SIG-M5 treated with dmso at 0.1 percent for 504 hours (cell line): Measurements from ENCODE around the gene RBM8A.

Source experiments
- DNase-seq: peaks from one replicate; lab custom pipeline; 2025; ENCODE audit not compliant: unreplicated experiment; lab: John Stamatoyannopoulos, UW

The RBM8A gene

DNA sequence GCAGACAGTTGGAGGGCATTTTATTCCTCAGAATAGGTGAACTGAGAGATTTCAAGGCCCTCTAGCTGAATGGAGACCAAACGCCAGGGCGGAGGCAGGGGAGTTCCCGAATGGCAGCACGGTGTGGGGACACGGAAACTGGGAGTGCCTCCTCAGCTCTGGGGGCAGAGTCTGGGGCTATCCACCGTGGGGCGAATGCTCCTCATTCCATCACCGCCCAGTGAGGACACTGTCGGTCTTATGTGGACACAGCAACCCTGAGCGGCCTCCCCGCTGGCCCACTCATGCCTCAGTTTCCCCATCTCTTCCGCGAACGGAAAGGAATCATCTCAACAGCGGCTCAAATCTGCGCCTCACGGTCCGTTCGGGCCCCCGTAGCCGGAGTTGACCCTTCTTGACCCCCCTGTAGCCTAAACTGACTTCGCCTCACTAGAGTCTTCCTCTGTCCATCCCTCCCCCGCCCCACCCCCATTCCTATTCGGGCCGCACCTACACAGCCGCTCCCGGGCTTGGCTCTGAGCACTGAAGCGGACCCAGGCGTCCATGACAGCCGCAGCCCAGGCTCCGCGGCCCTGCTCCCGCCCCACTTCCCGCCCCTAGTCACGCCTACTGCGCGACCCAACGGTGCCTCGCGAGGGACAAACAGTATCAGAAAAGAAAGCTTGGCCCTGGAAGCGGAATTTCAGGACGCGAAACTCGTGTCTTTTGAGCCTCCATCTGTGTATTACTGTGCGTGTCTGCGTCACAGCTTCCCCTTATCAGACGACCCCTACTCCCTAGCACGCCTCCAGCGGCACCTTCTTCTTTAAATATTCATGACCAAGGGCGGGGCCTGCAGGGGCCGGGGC lies 8.9 kb downstream of the RBM8A start, which contains the start of gene PEX11B:
Gene PEX11B, minus strand, starts transcription at position 574 of the 848 bp plus-strand sequence. Its CDS starts 29 bp downstream, at position 545.
- DNase-seq = peak; percentile 98

DNA sequence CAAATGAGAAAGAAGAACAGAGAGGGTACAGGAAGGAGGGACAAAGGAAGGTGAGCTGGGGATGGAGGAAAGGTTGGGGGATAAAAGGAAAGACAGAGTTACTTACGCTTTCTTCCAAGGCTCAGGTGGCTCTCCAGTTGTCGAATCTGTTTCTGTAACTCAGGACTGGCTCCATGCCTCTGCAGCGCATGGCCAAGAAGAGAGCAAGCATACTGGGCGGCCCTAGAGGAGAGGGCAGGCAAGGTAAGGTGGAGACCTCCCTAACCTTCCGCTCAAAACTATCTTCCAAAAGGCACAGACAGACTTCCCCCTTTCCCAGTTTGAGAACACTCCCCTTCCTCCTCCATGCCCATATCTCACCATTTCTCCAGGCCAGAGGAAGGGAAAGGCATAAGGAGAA lies 9.7 kb downstream of the RBM8A start:
- DNase-seq = no peak

DNA sequence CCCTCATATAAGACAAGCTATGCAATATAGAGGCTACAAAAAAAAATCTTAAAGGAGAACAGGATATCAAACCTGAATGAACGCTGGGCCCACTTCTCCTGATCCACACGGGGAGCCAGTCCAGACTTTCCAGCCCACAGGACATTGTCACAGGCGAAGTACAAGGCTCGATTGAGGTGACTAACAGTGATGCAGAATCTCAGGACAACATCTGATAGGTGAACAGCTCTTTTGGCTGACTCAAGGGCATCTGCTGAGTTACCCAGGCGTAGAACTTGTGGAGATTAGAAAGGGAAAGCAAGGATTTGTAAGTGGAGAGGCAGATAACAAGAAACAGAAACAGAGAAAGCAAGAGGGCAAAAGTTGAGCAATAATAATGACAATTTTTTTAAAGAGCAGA lies 10.5 kb downstream of the RBM8A start:
- no peak for DNase-seq

DNA sequence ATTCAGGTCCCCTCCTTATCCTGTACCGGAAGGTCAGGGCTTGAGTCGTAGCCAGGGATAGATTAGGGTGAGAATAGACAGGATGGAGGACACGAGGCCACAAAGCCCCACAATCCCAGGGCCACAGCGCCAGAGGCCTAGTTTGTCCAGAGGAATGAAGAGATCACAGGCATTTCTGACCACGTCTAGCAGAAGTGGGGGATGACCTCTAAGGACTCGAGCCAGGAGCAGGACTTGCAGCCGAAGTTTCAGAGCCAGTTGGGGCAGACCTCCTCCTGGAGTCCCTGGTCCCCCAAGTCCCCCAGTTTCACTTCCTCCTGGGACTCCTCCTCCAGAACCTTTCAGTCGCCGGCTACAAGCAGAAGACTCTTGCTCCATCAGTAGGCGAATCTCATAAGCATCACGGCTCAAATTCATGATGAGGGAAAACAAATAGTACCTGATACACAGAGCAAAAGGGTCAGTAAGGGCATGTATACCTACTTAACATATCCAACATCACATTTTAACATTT lies 15.1 kb downstream of the RBM8A start:
- DNase-seq = peak; percentile 41

DNA sequence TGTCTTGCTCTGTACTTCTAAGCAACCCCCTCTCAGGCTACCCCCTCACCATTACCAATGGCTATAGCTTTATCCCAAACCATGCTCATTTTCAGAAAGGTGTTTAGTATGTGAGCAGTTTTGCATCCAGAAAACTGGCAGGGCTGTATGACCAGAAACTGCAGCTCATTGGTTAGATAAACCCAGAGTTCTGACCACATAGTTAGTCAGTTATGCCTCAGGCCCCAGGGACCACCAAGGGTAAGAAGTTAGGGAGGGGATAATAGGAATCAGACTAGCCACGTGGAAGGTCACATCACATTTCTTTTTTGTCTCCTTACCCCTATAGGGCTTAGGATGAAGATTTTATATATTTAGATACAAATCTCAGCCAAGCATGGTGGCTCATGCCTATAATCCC lies 18.6 kb downstream of the RBM8A start:
- DNase-seq = no peak

DNA sequence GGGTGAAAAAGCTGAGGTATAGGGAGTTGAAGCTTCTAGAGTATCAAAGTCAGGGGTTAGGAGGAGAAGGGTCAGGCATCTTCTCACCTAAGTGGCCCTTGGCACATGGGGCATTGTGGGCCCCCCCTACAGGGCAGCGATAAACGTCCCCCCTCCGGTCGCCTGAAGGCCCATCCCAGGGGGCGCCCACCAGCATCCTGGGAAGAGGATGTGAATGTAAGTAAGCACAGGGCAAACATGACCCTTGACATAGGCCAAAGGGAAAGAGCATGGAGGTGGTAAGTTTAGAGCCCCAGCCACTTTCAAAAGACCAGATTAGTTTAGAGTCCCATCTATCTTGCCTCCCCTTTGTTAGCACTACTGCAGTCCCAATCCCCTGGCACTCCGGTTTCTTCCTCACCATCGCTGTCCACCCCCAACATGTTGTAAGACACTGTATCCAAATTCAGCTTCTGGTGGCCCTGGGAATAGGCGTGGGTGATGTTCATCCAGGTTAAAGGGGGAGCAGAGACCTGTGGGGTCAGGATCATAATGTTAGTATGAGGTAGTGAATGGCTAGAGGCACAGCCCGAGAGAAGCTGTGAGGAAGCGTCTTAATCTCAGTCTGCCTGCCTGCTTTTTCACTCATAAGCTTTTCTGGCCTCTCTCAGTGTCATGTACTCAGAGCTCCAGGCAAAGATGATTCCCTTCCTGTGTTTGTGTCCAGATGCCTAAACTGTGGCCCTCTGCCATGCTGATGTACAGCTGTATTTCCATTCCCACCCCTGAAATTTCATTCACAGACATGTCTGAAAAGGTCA lies 20.1 kb downstream of the RBM8A start:
- no peak for DNase-seq

DNA sequence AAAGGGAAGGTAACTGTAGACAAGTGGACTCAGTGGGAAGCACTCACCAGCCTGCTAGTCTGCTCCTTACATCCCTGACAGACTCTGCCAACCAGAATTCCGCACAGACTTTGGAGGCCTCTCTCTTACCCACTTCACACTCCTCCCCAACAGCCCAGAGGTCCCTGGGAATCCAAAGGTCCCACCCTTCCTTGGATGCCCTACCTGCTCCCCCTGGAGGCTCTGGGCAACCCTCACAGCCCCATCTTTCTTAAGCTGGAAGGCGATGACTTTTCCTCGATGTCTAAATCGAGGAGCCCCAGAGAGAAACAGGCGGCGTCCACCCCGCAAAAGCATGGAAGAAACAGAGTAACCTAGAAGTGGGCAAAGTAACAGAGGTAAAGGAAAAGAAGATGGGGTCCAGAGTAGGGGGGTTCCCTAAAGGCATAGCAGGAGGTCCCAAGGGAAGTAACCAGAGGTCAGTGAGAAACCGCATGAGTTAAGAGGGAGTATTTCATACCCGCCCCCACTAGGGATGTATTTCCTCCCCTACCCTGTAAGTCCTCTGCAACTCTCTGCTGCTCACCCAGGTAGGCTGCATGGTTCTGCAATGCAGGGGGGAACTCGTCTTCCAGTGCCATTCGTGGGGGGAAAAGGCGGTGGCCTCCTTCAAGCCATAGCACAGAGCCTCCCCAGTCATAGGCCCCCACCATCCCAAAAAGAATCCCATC lies 25.8 kb downstream of the RBM8A start:
- DNase-seq = no peak

DNA sequence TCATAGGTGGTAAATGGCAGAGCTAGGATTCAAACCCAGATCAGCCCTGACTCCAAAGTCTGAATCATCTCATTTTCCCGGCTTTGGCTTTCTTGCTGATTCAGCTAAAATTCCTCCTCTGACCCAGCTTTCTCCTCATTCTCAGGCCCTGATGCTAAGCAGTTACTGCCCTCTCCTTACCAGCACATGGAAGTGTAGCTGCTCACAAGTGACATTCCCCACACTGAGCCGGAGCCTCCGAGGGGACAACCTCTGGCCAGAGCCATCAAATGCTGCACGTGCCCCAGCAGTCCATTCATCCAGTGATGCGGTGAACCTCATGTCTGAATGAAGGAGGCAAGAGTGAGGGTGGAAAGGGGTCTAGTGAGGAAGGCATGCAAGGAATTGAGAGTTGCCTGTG lies 28.5 kb downstream of the RBM8A start:
- no peak for DNase-seq

DNA sequence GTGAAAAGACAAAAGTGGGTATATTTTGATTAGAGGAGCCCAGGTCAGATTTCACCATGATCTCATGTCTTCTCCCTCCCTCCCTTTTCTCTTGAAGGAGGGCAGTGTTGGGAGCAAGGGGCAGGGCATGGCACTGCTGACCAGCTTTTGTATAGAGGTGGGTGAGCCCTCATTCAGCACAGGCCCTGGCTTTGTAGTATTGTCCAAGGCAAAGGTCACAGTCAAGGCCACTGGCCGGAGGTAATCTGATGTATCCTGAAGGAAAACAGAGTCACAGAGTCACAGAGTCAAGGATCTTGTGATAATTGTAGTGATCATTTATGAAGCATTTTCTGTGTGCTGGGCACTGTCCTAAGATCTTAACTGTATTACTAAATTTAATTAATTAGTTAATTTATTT lies 29.3 kb downstream of the RBM8A start:
- no peak for DNase-seq

DNA sequence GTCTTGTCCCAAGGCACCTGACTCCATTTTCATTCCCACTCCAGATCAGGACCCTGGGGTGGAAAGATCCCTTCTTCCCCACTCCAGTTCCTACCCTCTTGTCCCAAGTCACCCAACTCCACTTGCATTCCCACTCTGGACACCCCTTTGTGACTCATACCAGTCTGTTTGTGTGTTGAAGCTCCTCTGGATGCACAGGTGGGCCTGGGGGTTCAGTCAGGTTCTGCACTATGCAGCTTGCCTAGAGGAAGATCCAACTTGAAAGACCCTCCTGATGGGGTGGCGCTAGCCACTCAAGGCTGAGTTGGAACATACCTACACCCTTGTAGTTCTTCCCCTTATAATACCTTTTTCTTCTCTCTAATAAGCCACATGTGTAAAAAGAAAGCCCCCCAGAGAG lies 31.8 kb downstream of the RBM8A start:
- no peak for DNase-seq

DNA sequence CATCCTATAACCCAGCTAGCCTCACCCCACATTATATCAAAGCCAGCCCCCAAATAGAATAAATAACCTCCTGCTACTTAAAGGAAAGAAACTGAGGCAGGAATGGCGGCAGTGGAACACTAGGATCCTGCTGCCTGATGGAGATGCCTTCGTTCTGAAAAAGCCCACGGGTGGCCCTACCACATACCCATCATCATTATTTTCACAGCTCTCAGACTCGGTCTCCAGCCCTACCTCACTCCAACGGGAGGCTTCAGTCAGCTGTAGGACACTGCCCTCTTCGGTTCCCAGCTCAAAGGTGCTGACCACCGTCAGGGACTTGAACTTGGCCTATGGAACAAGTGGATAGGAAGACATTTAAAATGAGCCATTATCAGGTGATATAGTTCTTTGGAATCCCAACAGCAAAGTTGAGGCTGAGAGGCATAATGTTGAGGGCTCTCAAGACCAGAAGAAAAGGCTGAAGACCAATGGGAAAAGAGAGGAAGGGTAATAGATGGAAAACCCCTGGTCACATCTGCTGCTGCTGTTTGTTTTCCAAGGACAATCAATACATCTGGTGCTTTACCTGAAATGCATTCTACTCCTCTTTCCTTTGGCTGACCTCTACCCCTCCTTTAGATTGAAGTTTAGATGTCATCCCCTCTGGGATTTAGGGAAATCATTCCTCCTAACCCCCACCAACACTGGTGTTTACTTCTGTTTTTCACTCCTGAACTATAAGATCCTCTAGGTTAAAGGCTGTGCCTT lies 33.8 kb downstream of the RBM8A start:
- DNase-seq = no peak

DNA sequence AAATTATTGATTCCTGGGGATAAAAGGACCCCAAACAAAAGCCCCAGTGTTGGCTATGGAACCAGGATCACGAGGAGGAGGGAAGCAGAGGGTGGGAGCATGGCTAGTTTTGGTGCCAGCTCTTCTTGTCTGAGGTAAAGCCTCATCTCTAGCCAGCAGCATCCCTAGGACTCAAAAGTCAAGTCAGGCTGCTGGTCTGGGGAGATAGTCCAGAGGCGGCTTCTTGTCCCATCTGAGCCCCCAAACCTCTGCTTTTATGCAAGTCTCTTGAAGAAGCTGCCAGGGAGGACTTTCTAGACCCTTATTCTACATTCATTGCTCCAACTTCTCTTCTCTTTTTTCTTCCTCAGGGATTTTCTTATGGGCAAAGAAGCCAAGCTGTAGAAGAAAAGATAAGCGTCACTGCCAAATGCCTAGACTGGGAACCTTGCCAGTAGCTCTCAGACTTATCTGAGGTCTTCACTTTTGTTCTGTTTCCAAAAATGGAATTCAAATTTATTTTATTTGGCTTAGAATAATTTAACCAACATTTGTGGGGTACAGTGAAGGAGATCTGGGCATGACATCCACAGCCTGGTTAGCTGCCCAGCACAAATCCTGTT lies 34.7 kb downstream of the RBM8A start:
- DNase-seq = no peak

DNA sequence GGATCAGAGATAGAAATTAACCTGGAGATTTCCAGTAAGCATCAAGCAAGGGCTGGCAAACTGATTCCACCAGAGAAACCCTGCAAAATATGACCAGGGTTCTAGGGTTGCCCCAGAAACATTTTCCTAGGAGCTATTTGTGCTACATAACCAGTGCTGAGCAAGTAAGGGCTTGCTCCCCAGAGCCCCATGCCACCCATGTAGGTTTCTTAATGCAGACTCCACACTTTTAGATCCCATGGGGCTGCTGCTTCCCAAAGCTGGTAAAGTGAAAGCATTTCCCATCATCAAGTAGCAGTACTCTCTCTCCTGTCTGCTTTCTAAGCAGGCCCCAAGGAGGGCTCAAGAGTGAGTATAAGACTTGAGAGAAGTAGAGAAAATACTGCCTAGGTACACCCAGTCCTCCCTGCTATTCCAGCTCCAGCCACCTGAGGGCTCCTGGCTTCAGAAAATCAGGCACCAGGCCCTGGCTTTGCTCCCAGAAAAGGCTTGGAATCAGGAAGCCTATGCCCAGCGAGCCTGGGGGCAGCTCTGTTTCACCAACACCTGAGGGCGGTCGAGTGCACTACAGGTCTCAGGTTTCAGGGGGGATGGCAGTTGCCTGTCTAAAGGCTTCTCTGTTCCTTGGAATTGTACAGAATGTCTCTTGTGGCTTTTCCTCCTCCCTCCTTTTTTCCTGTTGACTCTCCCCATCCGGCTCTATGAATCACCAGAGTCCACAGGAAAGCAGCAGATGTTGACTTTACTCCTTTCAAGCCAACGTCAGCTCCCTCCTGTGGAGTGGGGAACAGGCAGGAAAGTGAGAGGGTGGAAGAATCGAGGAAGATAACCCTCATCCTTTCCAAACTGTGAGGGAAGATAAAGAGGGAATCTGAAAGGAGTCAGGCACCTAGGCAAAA lies 35.4 kb downstream of the RBM8A start:
- peak; percentile 90 for DNase-seq

DNA sequence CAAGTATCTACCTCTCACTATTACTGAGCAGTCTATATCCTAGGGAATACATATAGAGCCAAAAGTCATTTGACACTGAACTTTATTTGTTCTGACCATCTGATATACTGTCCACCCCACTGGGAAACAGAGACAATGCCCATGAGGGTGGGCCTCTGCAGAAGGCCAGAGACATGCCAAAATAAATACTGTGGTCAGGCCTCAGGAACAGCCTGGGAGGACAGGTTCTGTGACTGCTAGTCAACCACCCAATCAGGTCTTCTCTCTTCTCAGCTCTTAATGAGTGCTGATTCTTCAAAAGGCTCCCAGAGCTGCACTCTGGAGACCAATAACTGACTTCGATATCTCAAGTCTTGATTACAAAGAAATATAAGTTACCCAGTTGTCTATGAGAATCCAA lies 36.1 kb downstream of the RBM8A start:
- no peak for DNase-seq

DNA sequence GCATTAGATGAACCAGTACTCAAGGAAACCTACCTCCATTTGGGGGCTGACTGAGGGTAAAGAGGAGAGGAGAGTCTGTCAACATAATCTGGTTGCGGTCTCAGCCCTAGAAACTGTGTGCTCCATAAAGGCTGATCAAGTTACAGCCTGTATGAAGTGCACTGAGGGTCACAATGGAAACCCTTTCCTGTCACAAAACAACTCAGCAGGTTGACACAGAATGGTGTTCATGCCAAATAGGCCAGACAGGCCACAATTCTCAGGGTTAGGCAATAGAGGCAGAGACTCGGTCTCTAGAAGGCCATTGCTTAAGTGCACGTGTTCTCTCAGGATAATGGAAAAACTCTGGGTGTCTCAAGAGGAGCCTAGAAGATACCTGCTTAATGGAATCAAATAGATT lies 37.6 kb downstream of the RBM8A start:
- peak; percentile 25 for DNase-seq

DNA sequence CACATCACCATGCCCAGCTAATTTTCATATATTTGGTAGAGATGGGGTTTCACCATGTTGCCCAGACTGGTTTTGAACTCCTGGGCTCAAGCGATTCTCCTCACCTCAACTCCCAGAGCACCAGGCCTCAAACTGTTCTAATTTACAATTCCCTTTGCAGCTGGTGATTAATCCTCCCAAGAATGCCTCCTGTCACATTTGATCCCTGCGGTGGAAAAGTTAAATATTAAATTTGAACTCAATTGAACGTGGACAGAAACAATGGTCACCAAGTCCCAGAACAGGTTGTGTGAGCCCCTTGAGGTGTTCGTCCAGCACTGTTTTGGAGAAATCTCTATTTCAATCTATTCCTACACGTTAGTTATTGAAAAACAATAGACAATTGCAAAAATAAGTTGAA lies 39.7 kb downstream of the RBM8A start:
- DNase-seq = no peak

DNA sequence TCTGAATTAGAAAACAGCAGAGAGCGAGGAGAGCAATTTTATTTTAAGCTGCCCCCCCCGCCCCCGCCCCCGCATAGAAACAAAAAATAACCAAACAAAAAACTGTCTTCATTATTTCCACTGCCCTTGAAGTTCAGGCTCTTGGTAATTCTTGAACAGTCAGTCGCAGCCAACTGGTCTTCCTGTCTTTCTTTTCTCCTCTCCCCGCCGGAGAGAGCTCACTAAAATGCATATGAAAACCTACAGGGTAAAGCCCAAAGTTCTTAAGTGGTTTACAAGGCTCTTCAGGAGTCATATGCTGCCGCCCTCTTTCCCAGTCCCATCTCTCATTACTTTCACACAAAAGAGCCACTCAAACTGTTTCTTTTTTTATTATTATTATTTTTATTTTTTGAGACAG lies 40.5 kb downstream of the RBM8A start:
- DNase-seq = no peak

DNA sequence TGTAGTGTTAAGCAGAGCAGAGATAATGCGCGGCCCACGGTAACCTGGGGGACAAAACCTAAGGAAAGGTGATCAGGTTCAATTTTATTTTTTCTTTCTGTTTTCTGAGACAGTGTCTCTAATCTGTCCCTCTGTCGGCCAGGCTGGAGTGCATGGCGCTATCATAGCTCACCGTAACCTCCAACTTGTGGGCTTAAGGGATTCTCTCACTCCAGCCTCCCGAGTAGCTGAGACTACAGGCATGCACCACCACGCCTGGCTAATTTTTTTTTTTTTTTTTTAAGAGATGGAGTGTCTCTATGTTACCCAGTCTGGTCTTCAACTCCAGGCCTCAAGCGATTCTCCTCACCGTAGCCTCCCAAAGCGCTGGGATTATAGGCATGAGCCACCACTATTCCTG lies 40.9 kb downstream of the RBM8A start:
- DNase-seq = no peak

DNA sequence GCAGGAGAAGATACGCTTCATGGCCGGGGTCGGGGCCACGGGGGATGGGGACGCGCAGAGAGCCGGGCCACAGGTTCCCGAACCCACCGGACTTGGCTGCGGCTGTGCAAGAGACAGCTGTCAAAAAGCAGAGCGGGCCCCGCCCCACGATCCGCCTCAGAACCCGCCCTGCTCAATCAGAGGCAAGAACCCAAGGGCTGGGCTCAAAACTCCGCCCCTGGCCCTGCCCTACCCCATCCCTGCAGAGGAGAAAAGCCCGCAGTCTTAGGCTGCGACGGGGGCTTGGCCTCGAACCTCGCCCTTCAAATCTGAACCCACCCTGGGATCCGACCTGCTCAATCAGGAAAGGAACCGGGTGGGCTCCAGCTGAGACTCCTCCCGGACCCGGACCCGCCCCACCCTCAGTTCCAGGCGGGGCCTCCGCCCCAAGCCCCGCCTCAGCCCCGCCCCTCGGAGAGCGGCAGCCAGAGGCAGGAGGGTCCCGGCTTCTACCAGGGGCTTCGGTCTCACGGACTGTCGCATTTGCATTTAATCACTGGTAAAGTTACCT lies 41.5 kb downstream of the RBM8A start, which contains the start of gene ANKRD35:
Gene ANKRD35, minus strand, starts transcription at position 129 of the 550 bp plus-strand sequence. Its CDS starts 108 bp downstream, at position 21.
- peak; percentile 79 for DNase-seq
